Adipocyte (in vitro differentiated cells): Measurements from ENCODE around the gene RGS6.

Experiments used
- DNase-seq: peaks from one replicate; pipeline ENCODE4 v3.0.0-alpha.2; 2015; ENCODE audit warnings: low read depth
- H3K27me3 ChIP-seq: replicated peaks from 2 replicates; pipeline ENCODE4 v1.7.0; 2013; ENCODE audit warnings: mild to moderate bottlenecking, low read length, moderate library complexity; ENCODE audit not compliant: control insufficient read depth, insufficient read depth
- H3K36me3 ChIP-seq: 2 replicates; pipeline ENCODE4 v1.7.0; 2013; ENCODE audit warnings: low read length, mild to moderate bottlenecking, moderate library complexity; ENCODE audit not compliant: control insufficient read depth, insufficient read depth, severe bottlenecking
- H3K4me1 ChIP-seq: 2 replicates; pipeline ENCODE4 v1.7.0; 2013; ENCODE audit warnings: mild to moderate bottlenecking, low read length, moderate library complexity; ENCODE audit not compliant: control insufficient read depth, insufficient read depth
- H3K4me3 ChIP-seq: 2 replicates; pipeline ENCODE4 v1.7.0; 2013; ENCODE audit warnings: mild to moderate bottlenecking, low read length, moderate library complexity
- H3K9ac ChIP-seq: 2 replicates; pipeline ENCODE4 v1.7.0; 2013; ENCODE audit warnings: mild to moderate bottlenecking, low read length, moderate library complexity
- H3K9me3 ChIP-seq: 2 replicates; pipeline ENCODE4 v1.7.0; 2013; ENCODE audit warnings: mild to moderate bottlenecking, low read length, moderate library complexity; ENCODE audit not compliant: control insufficient read depth

RGS6 gene

GRCh38 chr14:72254202-72254936 is 322.1 kb downstream of the RGS6 start:
- peaks cover 9% of the 10 kb centered on the region for H3K9me3 ChIP-seq
- no peaks in the 10 kb centered on the region for H3K36me3 ChIP-seq
- no peak for DNase-seq
- no peak overlapping the region for H3K9ac ChIP-seq
- no peaks in the 10 kb centered on the region for H3K27me3 ChIP-seq
- H3K4me1 ChIP-seq = no peaks in the 10 kb centered on the region
- H3K4me3 ChIP-seq = no peak overlapping the region

- Histone ChIP-seq H3K4me1 (no peaks in the 10 kb centered on the region), H3K27me3 (no peaks in the 10 kb centered on the region), H3K9me3 (peaks cover 9% of the 10 kb centered on the region), H3K36me3 (no peaks in the 10 kb centered on the region), H3K4me3 (no peak overlapping the region), H3K9ac (no peak overlapping the region)
- DNase-seq = no peak
Observed at GRCh38 chr14:72254937-72255472, 322.8 kb downstream of the RGS6 start.

- no peaks in the 10 kb centered on the region for H3K4me1 ChIP-seq
- H3K9me3 ChIP-seq = peaks cover 9% of the 10 kb centered on the region
- H3K9ac ChIP-seq = no peak overlapping the region
- H3K36me3 ChIP-seq = no peaks in the 10 kb centered on the region
- DNase-seq = no peak
- no peaks in the 10 kb centered on the region for H3K27me3 ChIP-seq
- H3K4me3 ChIP-seq = no peak overlapping the region
Observed at GRCh38 chr14:72256055-72256454, 323.8 kb downstream of the RGS6 start.

GRCh38 chr14:72261068-72261467 is 328.8 kb downstream of the RGS6 start:
- DNase-seq = no peak
- H3K9me3 ChIP-seq = peaks cover 8% of the 10 kb centered on the region
- no peak overlapping the region for H3K4me3 ChIP-seq
- no peak overlapping the region for H3K9ac ChIP-seq
- no peaks in the 10 kb centered on the region for H3K4me1 ChIP-seq
- no peaks in the 10 kb centered on the region for H3K27me3 ChIP-seq
- no peaks in the 10 kb centered on the region for H3K36me3 ChIP-seq

GRCh38 chr14:72262771-72263170 is 330.5 kb downstream of the RGS6 start:
- Histone ChIP-seq H3K9ac (no peak overlapping the region), H3K4me3 (no peak overlapping the region), H3K27me3 (no peaks in the 10 kb centered on the region), H3K4me1 (no peaks in the 10 kb centered on the region), H3K36me3 (no peaks in the 10 kb centered on the region), H3K9me3 (peaks cover 7% of the 10 kb centered on the region)
- DNase-seq = no peak

GRCh38 chr14:72264716-72265115 is 332.5 kb downstream of the RGS6 start:
- no peak overlapping the region for H3K4me3 ChIP-seq

GRCh38 chr14:72270147-72270727 is 338.0 kb downstream of the RGS6 start:
- Histone ChIP-seq H3K9ac (no peak overlapping the region), H3K4me1 (no peaks in the 10 kb centered on the region), H3K27me3 (no peaks in the 10 kb centered on the region), H3K9me3 (no peaks in the 10 kb centered on the region), H3K36me3 (no peaks in the 10 kb centered on the region), H3K4me3 (no peak overlapping the region)
- DNase-seq = no peak

More at GRCh38 chr14:72264716-72265115, 332.5 kb downstream of the RGS6 start:
- no peak for DNase-seq
- Histone ChIP-seq H3K36me3 (no peaks in the 10 kb centered on the region), H3K9me3 (peaks cover 4% of the 10 kb centered on the region), H3K27me3 (no peaks in the 10 kb centered on the region), H3K4me1 (no peaks in the 10 kb centered on the region), H3K9ac (no peak overlapping the region)

GRCh38 chr14:72270749-72271148 is 338.5 kb downstream of the RGS6 start:
- Histone ChIP-seq H3K27me3 (no peaks in the 10 kb centered on the region), H3K36me3 (no peaks in the 10 kb centered on the region), H3K9me3 (no peaks in the 10 kb centered on the region), H3K4me1 (no peaks in the 10 kb centered on the region), H3K9ac (no peak overlapping the region), H3K4me3 (no peak overlapping the region)
- DNase-seq = no peak

GRCh38 chr14:72275242-72275641 is 343.0 kb downstream of the RGS6 start:
- no peak for DNase-seq
- Histone ChIP-seq H3K4me3 (no peak overlapping the region), H3K9ac (no peak overlapping the region), H3K27me3 (no peaks in the 10 kb centered on the region), H3K4me1 (no peaks in the 10 kb centered on the region), H3K9me3 (no peaks in the 10 kb centered on the region), H3K36me3 (no peaks in the 10 kb centered on the region)

GRCh38 chr14:72278316-72278715 is 346.1 kb downstream of the RGS6 start:
- Histone ChIP-seq H3K9me3 (peaks cover 4% of the 10 kb centered on the region), H3K36me3 (no peaks in the 10 kb centered on the region), H3K4me1 (no peaks in the 10 kb centered on the region), H3K4me3 (no peak overlapping the region), H3K27me3 (no peaks in the 10 kb centered on the region), H3K9ac (no peak overlapping the region)
- no peak for DNase-seq

- Histone ChIP-seq H3K4me3 (no peak overlapping the region), H3K9me3 (peaks cover 20% of the 10 kb centered on the region), H3K36me3 (no peaks in the 10 kb centered on the region), H3K27me3 (peaks cover 5% of the 10 kb centered on the region), H3K4me1 (no peaks in the 10 kb centered on the region), H3K9ac (no peak overlapping the region)
- DNase-seq = no peak
Observed at GRCh38 chr14:72284176-72284575, 351.9 kb downstream of the RGS6 start.
